ENCODE data around the gene WDR36.

GRCh38 chr5:111111956-111112355 is 19.8 kb downstream of the WDR36 start:
- TF ChIP-seq CTCF (IDR thresholded peaks at IDR 0.05) (no peak), POLR2A (IDR thresholded peaks at IDR 0.05) (no peak)
